ENCODE data around the gene EDARADD.

DNA sequence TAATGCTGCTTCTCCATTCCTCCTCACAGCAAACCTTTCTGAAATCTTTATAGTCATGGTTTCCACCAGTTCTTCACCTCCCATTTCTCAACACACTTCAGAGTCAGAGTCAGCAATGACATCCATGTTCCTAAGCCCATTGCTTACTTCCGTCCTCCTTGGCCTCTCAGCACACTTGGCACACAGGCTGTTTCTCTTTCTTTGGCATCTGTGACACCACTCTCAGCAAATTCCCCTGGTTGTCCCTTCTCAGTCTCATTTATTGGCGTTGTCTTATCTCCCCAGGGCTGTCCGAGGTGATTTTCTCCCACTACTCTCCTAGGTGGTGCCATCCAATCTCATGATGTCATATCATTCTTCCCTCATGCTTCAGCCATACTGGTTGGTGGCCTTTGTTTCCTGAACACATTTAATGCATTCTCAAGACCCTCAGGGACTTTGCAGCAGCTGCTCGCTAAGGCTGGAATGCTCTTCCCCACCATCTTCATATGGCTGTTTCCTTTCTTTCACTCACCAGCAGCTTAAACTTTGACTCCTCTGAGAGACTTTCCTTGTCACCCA is 126.4 kb downstream of the EDARADD start:
- no peak for TF ChIP-seq EZH2 (IDR thresholded peaks at IDR 0.05; ENCODE audit: low read length, unreplicated experiment)
- TF ChIP-seq, protein P1, sequence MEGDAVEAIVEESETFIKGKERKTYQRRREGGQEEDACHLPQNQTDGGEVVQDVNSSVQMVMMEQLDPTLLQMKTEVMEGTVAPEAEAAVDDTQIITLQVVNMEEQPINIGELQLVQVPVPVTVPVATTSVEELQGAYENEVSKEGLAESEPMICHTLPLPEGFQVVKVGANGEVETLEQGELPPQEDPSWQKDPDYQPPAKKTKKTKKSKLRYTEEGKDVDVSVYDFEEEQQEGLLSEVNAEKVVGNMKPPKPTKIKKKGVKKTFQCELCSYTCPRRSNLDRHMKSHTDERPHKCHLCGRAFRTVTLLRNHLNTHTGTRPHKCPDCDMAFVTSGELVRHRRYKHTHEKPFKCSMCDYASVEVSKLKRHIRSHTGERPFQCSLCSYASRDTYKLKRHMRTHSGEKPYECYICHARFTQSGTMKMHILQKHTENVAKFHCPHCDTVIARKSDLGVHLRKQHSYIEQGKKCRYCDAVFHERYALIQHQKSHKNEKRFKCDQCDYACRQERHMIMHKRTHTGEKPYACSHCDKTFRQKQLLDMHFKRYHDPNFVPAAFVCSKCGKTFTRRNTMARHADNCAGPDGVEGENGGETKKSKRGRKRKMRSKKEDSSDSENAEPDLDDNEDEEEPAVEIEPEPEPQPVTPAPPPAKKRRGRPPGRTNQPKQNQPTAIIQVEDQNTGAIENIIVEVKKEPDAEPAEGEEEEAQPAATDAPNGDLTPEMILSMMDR (conservative IDR thresholded peaks at IDR 0.05; ENCODE audit: low read depth, low read length): no peak

Data from PC-3 (cell line).